AML-193 (cell line): ENCODE measurements around the gene EEIG2.
A peak's percentile ranks its signal among the peaks of the same experiment; 100 is the strongest.
"Not testable (repeated sequence)": the region's sequence is repeated elsewhere in the genome, so short reads cannot be mapped to it uniquely, and the experiment has no call there.

Experiments
- DNase-seq, 2 experiments: peaks; one replicate each; lab custom pipeline; 2025; lab: John Stamatoyannopoulos, UW

The EEIG2 gene

DNA sequence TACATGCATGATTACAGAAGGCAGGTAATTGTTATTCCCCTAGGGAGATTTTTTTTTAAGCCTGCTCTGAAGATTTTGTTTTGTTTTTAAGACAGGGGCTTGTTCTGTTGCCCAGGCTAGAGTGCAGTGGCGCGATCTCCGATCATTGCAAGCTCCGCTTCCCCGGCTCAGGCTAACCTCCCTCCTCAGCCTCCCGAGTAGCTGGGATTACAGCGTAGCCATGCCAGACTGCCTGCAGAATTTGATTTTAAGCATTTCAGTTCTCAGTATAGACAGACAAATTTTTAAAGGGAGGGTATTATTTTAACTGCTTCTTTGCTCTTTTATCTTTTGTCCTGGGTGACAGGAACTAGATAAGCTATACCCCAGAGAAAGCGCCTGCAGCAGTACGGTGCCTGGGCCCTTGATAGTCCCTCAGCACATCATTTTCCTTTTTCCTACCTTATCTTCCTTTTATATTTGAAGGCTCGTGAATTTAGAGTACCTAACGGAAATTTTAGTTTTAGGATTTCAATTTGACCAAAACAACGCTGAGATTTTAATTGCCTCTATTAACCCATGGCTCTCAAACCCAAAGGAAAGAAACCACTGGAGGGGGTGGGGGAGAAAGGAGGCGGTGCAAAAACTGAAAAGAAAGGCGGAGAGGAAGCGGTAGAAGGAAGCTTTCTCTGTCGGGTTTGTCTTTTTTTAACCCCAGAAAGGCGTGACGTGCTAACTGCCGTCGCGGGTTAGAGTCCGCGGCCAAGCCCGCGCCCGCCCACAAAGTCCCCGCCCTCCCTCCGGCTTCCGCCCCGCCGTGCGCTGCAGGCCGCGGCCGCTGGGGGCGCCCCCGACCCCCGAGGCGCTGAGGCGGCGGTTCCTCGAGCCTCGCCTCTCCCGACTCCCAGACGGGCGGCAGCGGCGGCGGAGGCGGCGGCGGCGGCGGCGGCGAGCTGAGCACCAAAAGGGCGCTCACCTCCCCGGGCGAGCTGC lies at the start of gene EEIG2:
Gene EEIG2 (plus strand): TSS at position 886 of the 972 bp plus-strand sequence. CDS start 329 bp downstream, outside the sequence.
- DNase-seq = peak; percentile 82 to 91

DNA sequence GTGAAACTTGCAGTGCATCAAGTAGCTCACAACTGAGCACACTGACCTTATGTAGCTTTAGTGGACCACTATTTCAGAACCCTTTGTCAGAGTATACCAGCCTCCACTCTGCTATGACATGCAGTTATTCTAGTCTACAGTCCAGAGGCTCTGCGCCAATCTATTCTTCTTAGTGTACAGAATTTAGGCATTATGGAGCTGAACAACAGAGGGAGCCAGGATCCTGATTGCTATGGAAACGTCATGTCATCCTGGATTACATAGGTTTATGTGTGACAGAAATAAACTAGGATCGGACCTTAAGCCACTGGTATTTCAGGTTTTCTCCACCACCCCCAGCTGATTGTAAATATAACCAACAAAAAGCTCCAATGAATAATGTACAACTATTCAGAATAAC lies 48.1 kb upstream of the EEIG2 start:
- no peak for DNase-seq

DNA sequence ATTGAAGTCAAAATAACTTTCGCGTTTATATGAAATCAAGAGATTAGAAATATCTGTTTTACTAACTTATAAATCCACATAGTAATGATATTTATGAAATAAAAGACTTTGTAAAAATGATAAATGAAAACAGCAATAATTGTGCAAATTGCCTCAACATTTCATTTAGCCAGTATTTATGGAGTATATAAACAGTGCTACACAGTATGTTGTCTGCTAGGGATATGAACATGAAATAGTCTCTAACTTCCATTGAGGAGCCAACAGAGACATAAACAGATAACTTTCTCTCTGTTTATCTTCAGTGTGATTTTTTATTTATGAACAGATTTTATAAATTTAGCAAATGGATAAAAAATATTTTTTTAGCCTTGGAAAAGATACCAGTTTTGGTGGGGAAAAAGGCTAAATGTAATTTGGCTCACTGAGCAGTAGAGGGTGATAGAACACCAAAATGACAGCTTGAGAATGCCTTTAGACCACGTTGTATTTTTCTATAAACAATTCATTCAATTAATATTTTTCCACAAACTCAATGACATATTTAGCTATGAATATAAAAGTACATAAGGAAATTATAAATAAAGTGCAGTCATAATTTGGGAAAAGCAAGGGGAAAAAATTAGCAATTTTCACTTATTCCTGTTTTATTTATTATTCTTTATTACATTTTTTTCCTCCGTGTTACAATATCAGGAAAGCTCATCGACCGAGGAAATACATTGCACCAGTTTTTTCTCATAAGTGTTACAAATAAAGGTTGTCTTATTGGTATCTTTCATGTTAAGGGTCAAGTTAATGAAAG lies 47.5 kb upstream of the EEIG2 start:
- peak; percentile 28 to 44 for DNase-seq

DNA sequence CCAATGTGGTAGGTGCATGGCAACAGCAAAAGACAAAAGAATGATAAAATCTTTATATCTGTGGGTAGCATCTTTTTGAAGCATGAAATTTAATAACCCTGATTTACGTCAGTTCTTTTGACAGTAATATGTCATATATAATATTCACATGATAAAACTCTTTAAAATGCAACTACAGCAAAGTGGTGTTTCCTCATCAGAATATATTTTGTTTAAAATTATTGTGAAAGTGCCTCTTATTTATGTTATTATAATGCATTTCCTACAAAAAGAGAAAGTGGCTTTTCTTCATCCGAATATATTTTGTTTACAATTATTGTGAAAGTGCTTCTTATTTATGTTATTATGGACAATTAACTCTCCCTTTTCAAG lies 46.9 kb upstream of the EEIG2 start:
- DNase-seq = no peak

DNA sequence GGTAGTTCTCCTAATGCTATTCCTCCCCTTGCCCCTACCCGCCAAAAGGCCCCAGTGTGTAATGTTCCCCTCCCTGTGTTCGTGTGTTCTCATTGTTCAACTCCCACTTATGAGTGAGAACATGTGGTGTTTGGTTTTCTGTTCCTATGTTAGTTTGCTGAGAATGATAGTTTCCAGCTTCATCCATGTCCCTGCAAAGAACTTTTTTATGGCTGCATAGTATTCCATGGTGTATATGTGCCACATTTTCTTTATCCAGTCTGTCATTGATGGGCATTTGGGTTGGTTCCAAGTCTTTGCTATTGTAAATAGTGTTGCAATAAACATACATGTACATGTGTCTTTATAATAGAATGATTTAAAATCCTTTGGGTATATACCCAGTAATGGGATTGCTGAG lies 46.0 kb upstream of the EEIG2 start:
- not testable (repeated sequence) for DNase-seq

DNA sequence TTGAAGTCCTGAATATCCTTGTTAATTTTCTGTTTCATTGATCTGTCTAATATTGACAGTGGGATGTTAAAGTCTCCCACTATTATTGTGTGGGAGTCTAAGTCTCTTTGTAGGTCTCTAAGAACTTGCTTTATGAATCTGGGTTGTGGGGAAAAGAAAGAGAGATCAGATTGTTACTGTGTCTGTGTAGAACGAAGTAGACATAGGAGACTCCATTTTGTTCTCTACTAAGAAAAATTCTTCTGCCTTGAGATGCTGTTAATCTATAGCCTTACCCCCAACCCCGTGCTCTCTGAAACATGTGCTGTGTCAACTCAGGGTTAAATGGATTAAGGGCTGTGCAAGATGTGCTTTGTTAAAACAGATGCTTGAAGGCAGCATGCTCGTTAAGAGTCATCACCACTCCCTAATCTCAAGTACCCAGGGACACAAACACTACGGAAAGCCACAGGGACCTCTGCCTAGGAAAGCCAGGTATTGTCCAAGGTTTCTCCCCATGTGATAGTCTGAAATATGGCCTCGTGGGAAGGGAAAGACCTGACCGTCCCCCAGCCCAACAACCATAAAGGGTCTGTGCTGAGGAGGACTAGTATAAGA lies 42.5 kb upstream of the EEIG2 start:
- not testable (repeated sequence) for DNase-seq

DNA sequence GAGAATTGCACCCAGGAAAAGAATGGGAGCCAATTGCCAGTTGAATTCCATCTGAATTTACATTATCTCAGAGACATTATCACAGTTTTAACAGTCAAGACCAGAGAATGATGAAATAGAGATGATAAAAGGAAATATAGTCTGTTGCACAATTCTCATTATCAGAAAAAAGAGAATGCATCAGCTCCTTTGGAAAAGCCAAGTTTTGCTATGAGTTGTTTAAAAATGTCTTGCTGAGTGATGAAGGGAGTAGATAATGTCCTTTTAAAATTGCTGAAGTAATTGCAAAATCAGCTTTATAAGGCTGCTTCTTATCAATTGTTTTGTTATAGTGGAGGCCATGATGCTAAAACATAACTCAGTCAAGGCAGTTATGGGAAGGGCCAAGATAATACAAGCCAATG lies 37.9 kb upstream of the EEIG2 start:
- DNase-seq = peak in 1 of 2 experiments; percentile 6

DNA sequence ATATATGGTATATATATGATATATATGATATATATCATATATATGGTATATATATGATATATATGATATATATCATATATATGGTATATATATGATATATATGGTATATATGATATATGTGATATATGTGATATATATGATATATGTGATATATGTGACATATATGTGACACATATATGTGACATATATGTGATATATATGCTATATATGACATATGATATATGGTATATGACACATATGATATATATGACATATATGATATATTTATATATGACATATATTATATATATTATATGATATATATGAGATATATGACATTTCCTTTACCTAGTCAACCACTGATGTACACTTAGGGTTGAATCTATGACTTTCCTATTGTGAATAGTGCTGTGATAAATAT lies 36.1 kb upstream of the EEIG2 start:
- no peak for DNase-seq

DNA sequence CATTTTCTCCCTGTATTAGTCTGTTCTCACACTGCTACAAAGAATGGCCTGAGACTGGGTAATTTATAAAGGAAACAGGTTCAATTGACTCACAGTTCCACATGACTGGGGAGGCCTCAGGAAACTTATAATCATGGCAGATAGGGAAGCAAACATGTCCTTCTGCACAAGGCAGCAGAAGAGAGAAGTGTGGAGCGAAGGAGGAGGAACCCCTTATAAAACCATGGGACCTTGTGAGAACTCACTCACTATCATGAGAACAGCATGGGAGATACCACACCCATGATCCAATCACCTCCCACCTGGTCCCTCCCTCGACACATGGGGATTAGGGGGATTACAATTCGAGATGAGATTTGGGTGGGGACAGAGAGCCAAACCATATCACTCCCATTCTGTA lies 35.2 kb upstream of the EEIG2 start:
- no peak for DNase-seq

DNA sequence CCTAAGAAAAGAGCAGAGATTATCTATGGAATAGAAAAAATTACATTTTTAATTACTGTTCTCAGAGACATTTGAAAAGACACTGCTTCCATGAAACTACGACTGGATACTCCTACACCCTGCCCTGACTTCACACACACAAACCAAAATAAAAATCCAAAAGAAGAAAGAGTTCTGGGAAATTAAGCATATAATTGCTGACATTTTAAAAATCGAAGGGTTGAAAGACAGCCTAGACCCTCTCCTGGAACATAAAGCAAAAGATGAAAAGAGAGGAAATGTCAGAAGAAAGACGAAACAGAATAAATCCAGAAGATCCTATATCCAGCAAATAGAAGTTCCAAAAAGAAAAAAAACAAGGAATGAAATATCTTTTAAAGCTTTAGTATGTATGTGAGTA lies 32.8 kb upstream of the EEIG2 start:
- DNase-seq = no peak

DNA sequence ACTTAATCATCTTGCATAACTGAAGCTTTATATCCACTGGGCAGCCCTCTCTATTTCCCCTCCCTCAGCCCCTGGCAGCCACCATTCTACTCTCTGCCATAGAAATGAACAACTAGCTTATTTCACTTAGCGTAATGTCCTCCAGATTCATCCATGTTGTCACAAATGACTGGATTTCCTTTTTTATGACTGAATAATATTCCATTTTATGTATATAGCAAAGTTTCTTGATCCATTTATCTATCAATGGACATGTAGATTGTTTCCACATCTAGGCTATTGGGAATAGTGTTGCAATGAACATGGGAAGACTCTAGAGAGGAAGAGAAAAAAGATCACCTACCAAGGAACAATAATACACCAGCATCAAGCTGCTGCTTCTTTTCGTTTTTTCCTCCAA lies 32.1 kb upstream of the EEIG2 start:
- no peak for DNase-seq

DNA sequence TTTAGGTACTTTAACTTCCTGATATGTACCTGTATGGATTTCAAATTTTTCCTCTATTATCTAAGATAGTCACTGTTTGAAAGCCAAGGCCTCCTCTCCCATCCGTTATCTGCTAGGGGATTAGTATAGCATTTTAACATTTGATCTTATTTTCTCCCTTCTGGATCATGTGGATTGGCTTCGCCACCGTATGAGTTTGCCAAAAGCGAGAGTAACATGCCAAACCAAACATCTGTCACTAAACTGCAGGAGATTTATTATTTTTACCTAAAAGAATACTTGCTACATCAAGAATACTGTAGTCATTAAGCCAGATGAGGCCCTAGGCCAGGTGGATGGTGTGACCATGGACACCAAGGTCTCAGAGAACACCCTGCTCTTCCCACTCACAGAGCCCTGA lies 28.5 kb upstream of the EEIG2 start:
- DNase-seq = no peak

DNA sequence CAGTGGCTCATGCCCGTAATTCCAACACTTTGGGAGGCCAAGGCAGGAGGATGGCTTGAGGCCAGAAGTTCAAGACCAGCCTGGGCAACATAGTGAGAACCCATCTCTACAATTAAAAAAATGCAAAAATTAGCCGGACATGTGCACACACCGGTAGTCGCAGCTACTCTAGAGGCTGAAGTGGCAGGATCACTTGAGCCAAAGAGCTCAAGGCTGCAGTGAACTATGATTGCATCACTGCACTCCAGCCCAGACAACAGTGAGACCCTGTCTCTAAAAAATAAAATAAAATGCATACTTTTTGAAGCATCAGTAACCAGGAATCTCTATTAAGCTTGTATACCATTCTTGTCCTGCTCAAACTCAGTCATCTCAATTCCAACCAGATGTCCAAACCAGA lies 27.2 kb upstream of the EEIG2 start:
- no peak for DNase-seq

DNA sequence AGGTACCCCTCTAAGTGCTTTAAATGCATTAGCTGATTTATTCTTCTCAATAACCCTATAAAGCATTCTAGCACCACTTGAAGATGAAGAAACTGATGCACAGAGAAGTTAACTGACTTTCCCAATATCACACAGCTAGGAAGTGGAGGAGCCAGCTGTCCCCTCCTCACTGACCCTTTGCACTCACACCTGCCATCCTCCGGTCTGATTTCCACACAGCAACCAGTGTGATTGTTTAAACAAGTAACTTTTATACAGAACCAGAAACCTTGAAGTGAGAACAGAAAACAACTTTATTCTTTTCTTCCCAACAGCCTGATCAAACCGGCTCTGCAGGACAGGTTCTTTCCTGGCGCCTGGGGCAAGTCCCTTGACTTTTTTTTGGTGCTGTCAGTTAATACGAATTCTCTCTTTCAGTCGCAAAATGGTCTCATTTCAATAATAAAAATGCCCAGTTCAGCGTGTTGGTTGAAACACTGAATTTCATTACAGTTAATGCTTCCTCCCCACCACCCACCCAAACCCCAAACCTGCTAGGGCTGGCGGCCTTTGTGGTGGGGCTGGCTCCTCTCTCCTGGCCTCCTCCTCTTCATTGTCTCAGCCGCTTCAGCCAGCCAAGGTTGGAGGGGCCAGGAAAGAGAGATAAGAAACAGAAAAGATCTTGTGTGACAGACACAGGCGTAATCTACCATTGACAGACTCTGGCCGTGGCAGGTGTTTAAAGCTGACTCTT lies 26.4 kb upstream of the EEIG2 start:
- no peak for DNase-seq

DNA sequence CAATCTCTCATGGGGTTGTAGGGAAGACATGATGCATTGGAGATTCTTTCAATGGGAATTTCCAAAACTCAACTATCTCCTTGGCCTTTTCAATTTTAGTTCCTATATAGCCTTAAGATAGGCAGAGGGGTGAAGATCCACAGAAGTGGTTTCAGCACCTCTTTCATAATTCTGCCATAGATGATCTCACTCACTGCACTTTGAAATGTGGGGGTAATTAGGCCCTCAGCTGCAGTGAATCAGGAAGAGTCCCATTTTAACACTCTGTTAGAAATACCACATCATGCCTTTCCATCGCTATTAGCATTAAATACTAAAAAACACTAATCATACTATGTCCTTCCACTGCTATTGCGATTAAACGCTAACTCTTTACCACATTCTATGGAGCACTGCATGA lies 25.1 kb upstream of the EEIG2 start:
- no peak for DNase-seq

DNA sequence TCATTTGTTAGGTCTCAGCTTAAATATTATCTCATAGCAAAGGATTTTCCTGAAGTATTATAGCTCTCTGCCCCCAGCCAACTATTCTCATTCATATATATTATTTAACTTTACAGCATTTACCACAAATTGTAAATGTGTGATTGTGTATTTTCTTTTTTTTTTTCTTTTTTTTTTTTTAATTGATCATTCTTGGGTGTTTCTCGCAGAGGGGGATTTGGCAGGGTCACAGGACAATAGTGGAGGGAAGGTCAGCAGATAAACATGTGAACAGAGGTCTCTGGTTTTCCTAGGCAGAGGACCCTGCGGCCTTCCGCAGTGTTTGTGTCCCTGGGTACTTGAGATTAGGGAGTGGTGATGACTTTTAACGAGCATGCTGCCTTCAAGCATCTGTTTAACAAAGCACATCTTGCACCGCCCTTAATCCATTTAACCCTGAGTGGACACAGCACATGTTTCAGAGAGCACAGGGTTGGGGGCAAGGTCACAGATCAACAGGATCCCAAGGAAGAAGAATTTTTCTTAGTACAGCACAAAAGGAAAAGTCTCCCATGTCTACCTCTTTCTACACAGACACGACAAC lies 24.5 kb upstream of the EEIG2 start:
- DNase-seq = not testable (repeated sequence)

DNA sequence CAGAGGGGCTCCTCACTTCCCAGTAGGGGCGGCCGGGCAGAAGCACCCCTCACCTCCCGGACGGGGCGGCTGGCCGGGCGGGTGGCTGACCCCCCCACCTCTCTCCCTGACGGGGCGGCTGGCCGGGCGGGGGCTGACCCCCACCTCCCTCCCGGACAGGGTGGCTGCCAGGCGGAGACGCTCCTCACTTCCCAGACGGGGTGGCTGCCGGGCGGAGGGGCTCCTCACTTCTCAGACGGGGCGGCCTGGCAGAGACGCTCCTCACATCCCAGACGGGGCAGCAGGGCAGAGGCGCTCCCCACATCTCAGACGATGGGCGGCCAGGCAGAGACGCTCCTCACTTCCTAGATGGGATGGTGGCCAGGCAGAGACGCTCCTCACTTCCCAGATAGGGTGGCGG lies 23.9 kb upstream of the EEIG2 start:
- DNase-seq = not testable (repeated sequence)

DNA sequence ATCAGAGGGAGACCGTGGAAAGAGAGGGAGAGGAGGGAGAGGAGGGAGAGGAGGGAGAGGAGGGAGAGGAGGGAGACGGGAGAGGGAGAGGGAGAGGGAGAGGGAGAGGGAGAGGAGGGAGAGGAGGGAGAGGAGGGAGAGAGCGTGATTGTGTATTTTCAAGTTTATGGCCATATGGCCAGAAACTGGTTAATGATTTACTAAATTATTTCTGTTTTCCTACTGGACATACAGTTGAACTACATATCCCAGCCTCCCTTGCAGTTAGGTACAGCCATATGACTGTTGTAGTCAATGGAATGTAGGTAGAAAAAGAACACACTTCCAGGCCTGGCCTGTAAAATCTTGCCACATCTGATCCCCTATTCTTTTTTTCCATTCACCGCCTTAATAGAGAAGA lies 23.1 kb upstream of the EEIG2 start:
- not testable (repeated sequence) for DNase-seq

DNA sequence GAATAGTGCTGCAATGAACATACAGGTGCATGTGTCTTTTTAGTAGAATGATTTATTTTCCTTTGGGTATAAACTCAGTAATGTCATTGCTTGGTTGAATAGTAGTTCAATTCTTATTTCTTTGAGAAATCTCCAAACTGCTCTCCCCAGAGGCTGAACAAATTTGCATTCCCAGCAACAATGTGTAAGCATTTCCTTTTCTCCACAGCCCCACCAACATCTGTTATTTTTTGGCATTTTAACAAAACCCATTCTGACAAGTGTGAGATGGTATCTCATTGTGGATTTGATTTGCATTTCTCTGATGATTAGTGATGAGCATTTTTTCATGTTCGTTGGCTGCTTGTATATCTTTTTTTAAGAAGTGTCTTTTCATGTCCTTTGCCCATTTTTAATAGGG lies 21.9 kb upstream of the EEIG2 start:
- DNase-seq = no peak

DNA sequence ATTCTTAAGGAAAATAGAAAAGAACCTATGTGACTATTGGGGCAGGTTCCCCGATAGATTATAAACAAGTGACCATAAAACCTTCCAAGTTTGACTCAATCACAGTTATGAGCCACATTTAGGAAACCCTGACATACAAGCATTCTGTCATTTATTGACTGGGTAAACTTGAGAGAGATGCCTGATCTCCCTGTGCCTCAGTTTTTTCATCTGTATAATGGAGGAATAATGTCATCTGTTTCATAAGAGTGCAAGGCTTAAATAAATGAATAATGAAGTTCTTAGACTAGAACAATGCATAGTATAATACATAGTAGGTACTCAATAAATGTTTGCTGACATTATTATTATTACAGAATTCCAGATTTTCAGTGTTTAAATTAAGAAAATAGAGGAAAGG lies 18.9 kb upstream of the EEIG2 start:
- no peak for DNase-seq

DNA sequence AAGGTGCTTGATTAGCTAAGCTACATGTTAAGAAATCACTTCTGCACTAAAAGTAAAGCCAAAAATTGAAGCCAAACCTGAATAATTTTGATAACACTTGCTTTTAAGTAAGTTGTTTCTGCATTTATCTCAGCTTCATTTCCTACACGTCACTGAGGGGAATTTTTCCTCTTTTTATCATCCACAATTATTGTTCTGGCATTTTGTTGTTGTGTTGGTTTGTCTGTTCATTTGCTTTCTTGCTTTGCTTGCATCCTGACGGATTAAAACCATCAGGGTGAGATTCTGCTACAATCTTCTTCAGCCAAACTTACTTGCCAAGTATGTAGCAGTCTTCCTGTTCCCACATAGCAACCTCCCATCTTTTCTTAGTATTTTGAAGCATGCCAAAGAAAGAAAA lies 18.0 kb upstream of the EEIG2 start:
- no peak for DNase-seq

DNA sequence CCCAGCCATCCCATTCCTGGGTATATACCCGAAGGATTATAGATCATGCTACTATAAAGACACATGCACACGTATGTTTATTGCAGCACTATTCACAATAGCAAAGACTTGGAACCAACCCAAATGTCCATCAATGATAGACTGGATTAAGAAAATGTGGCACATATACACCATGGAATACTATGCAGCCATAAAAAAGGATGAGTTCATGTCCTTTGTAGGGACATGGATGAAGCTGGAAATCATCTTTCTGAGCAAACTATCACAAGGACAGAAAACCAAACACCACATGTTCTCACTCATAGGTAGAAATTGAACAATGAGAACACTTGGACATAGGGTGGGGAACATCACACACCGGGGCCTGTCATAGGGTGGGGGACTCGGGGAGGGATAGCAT lies 12.4 kb upstream of the EEIG2 start:
- DNase-seq = not testable (repeated sequence)
